HG02870 (cell line): ENCODE measurements around the gene PHLDA3.

Experiments used
- ATAC-seq: cut with Tn5 transposase; IDR thresholded peaks from one replicate; pipeline ENCODE4 v1.9.1; 2021; ENCODE audit warnings: mild to moderate bottlenecking, moderate library complexity; ENCODE audit not compliant: unreplicated experiment

Gene PHLDA3

DNA sequence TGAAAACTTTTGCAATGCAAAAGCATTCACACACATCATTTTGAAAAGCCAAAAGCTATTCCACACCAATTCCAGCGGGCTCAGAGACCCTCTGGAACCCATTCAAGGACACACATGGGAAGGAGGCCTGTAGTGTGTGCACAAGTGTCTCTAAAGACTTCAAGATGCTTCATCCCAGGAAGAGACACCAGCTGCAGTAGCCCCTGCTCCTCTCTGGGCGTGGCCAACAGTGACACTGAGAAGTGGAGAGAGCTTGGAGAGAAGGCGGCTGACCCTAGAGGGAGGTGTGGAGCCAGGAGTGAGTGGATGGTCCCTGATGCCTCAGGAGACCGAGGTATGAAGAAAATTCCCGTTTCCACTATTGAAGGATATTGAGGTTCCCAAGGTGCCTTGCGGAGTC is 32.6 kb downstream of the PHLDA3 start:
- ATAC-seq = no peak

DNA sequence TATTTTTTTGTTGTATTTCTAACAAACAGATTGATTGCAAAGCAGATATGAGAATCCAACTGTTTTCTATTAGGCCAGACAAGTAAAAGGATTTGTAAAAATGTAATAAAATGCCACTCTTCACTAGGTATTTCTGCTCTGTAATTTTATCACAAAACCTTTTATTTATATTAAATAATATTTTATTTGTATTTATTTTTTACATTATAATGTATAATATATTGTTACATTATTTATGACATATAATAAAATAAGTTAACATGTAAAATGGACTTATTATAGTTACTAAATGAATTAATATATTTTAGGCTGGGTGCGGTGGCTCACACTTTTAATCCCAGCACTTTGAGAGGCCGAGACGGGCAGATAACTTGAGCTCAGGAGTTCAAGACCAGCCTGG is 34.7 kb downstream of the PHLDA3 start:
- no peak for ATAC-seq

GRCh38 chr1:201433609-201434008 is 35.4 kb downstream of the PHLDA3 start:
- no peak for ATAC-seq

DNA sequence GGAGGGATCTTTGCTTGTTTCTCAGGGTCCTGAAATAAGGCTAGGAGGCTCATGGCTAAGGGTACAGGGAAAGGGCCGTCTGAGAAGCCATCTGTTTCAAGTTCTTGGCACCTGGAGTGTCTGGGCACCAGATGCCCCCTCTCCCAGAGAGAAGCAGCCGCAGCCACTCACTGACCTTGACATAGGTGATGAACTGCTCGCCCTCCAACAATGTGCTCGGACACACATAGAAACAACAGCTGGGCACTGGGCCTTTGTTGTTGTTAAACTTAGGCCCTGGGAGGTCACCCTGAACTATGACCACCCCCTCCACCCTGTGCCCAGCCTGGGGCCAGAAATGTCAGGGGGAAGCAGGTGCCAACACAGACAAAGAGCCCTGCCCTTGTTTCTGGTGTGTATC is 38.2 kb downstream of the PHLDA3 start:
- ATAC-seq = no peak

GRCh38 chr1:201429736-201430501 is 39.1 kb downstream of the PHLDA3 start:
- no peak for ATAC-seq

DNA sequence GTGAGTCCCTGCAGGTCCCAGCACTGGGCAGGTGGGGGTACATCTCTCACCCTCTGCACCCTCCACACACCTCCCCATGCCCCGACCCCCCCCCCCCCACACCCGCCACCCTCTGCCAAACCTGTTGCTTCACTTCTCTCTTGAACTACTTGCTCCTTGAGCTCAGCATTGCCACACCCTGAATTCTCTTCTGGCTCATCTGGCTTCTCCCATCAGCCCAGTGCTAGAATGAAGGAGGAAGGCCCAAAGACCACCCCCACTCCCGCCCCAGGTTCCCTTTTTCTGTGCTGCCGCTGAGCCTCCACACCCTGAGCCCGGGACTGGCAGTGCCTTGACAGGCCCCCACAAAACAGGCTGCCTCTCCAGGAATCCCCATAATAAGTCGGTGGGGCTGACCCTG is 41.0 kb downstream of the PHLDA3 start:
- no peak for ATAC-seq

- ATAC-seq = no peak
Measured at GRCh38 chr1:201426479-201427310, 42.3 kb downstream of the PHLDA3 start.

DNA sequence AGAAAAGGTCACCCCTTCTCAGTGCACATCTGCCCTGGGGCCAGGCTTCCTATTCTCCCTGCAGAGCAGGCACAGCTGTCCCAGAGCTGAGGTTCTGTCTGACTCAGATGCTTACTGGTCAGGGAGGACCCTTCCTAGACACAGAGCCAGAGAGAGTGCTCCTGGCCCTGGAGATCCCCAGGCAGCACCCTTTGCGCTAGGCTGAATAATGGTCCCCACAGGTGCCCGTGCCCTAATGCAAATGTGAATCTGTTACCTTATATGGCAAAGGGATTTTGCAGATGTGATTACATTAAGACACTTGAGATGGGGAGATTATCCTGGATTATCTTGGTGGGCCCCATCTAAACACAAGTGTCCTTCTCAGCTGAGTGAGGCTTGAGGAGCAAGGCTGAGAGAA is 44.8 kb downstream of the PHLDA3 start:
- no peak for ATAC-seq

DNA sequence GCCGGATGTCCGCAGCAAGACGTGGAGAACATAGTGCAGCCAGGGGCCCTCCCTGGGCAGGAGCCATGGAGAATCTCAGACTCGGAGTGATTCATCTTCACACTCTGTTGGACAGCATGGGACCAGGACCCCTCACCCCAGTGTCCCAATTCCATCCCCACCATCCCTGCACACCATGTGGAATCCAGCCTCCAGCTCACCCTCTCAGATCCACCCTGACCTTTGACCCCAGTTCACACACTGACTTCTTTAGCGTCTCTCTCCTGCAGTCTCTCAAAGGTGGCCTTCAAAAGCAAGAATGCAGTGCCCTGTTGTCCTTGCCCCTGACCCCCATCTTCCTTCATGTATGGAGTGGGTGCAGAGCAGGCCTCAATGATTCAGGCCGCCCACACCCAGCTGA is 45.3 kb downstream of the PHLDA3 start:
- no peak for ATAC-seq

GRCh38 chr1:201422436-201423030 is 46.5 kb downstream of the PHLDA3 start:
- ATAC-seq = no peak

GRCh38 chr1:201422026-201422425 is 47.0 kb downstream of the PHLDA3 start:
- no peak for ATAC-seq

- no peak for ATAC-seq
Measured at GRCh38 chr1:201421041-201421440, 47.9 kb downstream of the PHLDA3 start.

- no peak for ATAC-seq
Measured at GRCh38 chr1:201420608-201421002, 48.4 kb downstream of the PHLDA3 start.

DNA sequence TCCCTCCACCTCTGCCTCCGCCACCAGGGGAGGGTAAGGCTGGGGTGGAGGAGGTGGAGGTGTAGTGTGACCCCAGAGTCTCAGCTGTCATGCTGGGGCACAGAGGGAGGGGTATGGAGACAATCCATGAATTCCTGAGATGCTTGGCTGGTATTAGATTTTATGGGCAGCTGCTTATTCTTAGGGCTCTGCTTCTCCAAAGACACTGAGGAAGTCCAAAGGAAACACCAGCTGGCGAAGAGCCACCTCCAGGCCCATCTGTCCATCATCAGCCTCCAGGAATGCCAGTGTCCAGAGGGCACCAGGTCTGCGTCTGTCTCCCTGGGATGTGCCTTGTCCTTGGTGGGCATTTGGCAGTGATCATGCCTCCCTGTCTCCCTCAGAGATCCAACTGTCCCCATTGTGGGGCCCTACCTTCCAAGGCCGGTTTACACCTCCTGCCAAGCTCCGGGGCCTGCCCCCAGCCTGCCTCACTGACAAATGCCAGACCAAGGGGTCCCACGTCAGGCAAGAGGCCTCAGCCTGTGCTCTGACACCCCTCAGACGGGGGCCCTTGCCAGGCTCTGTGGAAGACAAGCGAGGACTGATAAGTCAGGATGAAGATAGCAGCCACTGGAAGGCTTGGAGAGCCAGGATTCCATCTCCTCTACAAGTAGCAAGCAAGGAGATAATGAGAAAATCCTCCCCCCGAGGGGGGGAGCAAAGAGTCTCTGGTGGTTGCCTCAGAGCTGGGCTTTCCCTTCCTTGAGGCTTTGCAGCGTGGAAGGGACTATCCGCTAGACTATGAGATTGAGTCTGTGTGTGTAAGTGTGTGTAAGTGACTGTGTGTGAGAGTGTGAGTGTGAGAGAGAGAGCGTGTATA is 49.0 kb downstream of the PHLDA3 start:
- ATAC-seq = no peak

GRCh38 chr1:201419256-201419655 is 49.7 kb downstream of the PHLDA3 start:
- no peak for ATAC-seq

GRCh38 chr1:201418461-201418860 is 50.5 kb downstream of the PHLDA3 start:
- ATAC-seq = no peak
